Activated CD4-positive, alpha-beta T cell treated with anti-CD3 and anti-CD28 coated beads, Interleukin-2, amount 50 U/mL, for 48 hours (primary cell): Measurements from ENCODE around the gene UMAD1.

Experiments
- DNase-seq, 2 experiments: peaks; one replicate each; pipeline ENCODE4 v3.0.0-alpha.2; 2020

The UMAD1 gene

DNA sequence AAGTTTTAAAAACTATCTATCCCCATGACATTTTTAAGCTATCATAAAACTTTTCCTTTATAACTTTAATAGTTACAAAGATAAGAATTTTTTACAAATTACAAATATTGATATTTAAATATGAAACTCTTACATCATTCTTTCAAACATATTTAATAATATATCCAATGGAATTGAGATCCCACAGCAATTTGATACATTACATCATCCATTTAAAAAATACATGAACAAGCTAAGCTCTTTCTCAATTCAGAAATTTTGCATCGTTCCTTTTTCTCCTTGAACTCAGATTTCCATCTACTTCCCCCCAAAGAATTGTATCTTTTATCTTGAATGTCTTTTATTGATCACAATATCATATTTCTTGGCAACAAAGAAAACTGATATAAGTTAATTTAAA, 209.6 kb downstream of the UMAD1 start:
- DNase-seq, result no peak

DNA sequence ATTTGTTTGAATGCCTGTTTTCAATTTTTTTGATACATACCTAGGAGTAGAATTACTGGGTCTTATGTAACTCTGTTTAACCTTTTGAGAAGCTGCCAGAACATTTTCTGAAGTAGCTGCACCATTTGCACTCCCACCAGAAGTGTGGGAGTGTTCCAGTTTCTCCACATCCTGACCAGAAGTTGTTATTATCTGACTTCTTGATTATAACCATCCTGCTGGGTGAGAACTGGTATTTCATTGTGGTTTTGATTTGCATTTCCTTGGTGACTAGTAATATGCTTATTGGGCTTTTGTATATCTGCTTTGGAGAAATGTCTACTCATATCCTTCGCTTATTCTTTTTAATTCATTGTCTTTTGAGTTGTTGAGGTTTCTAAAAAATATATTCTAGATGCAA, 210.8 kb downstream of the UMAD1 start:
- DNase-seq, result no peak

DNA sequence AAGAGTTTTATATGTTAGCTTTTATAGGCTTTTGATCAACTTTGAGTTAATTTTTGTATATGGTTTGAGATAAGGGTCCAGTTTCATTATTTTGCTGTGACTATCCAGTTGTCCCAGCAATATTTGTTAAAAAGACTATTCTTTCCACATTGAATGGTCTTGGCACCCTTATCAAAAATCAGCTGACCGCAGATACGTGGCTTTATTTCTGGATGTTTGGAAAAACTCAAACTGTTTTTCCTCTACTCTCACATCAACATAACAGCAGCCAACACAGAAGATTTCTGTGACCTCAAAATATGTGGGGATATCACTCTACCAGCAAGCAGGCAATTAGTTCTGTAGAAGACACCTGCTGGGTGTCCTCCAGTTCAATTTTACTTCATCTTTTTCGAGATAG, 211.4 kb downstream of the UMAD1 start:
- no peak for DNase-seq

DNA sequence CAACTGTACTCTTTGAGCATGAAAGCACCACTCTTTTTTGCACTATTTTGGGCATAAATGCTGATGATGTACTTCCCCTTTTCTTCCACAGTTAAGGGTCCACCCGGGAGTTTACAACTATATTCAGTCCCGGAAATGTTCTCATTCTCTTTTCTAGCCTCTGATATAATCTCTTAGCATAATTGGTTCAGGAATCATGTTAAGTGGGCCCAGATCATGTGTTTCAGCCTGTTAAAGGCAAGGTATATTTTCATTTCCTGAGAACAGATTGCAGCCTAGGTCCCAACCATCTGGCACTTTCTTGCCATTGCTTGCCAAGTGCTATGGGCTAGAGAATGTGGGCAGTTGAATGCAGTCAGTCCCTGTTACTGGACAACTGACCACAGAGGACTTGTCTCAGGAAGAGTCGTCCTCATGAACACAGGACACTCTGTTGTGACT, 216.6 kb downstream of the UMAD1 start:
- no peak for DNase-seq

DNA sequence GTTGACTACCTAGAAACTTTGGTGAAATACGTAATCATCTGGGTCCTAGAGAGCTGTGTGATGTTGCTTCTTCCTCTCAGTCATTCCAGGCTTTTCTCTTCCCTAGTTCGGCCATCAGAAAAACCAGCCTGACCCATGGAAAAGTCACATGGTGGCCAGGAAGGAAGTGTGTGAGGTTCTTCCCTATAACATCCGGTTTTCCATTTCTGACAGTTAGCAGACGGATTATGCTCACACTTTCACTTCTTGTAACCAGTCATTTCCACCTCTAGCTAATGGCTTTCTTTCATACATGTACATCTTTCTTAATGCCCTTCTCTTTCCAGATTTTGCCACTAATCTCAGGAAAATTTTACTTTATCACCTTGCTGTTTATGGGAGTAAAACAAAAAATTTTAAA, 218.0 kb downstream of the UMAD1 start:
- no peak for DNase-seq

DNA sequence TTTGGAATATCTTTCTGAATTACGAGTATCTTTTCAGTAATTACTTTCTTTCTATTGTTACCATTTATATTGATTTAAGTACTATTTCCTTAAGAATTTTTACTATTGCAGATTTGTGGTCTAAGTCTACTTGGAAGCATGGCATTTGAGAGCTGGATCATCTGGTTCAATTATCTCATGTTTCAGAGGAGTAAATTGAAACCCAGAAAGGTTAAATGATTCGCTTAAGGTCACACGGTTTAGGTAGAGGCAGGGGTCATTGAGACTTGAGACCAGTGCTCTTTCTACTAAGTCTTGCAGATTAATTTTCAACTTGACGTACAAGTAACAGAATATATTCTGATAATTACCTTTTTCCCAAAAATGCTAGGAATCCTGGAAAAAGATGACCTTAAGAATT, 218.9 kb downstream of the UMAD1 start:
- no peak for DNase-seq

DNA sequence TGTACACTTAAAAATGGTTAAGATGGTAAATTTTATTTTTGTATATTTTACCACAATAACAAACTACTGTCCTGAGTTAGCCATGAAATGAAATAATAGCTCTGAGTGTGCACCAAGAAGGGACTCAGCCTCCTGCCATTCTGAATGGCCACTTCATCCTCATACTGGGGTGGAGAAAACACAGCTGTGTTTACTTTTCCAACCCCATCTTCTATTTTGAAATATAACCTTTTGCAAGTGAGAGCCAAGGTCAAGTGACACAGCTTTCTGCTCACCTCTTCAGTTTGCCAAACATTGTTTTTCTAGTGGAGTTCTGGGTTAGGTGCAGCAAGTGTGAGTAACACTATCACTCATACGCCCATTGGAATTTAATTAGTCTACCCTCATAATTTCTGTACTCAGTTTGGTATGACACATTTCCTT, 220.7 kb downstream of the UMAD1 start:
- DNase-seq, result no peak

DNA sequence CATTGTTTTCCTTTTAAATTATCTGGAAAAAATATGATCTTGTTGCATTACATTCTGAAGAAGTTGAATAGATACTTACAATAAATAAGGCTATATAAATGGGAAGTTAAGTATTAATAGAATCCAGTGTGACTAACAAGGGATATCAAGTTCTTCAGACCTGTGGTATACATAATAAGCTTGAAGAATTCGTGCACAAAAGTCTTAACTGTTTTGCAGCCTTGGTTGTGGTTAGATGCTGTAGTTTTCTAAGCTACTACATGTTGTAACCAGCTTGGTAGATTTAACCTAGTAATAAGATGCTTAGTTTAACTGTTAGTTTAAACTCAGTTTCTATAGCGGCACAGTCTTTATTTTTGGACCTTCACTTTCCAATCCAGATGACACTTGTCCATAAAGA, 221.8 kb downstream of the UMAD1 start:
- DNase-seq, result no peak

DNA sequence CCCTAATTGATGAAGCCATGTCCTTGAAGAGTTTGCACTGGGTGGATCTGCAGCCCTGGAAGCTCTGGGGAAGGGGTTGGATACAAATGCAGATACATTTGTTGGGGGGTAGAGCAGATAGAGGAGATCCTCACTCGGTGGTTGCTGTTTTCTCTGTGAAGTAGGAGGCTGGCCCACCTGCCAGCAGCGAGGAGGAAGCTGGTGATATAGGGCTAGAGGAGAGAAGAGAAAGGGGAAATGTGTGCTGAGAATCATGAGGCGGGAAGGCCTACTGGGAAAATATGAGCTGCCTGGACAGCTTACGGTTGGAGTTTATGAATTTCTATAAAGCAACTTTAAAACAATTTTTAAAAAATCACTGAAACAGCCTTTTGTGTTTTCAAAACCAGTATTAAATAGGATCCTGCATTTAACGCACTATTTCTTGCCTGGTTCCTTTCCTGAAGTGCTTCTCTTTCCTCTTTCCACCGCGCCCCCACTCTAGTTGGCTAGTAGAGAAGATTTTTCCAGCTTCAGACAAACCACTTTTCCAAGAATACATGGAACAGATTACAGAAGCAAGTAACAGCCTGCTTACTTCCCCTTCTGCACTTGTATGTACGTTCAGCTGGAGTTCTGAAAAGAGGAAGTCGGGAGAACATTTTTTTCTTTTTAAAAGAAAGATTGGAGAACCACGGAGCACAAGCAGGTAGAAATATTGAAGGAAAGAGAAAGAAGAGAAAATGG, 227.5 kb downstream of the UMAD1 start:
- no peak for DNase-seq

DNA sequence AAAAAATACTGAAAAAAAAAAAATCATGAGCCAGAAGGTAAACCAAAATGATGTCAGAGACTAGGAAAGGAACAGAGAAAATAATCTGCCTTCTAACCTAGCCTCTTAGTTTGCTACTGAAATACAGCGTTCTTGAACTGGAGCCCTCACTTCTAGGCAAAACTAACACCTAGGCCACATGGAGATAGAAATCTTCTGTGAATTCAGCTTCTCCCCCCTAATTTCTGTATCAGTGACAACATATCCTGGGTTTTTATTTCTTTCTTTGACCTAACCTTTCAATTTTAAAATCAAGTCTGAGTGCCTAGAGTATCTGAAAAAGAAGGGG, 228.0 kb downstream of the UMAD1 start:
- no peak for DNase-seq

DNA sequence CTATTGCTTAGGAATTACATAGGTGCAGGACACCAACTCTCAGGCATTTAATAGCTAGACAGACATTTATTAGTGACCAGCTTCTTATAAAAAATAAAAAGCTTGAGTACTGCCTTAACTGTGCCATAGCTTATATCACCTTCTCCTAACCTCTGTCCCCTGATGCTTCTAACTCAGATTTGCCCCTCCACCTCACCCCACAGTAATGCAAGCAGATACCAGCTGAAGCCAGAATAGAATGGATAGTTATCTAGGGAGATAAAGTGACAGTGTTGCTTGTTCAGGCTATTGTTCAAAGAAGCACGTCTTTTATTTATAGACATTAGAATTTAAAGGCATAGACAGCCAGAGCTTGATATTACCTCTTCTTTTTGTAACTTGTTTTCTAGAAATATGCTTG, 228.5 kb downstream of the UMAD1 start:
- DNase-seq, result no peak

DNA sequence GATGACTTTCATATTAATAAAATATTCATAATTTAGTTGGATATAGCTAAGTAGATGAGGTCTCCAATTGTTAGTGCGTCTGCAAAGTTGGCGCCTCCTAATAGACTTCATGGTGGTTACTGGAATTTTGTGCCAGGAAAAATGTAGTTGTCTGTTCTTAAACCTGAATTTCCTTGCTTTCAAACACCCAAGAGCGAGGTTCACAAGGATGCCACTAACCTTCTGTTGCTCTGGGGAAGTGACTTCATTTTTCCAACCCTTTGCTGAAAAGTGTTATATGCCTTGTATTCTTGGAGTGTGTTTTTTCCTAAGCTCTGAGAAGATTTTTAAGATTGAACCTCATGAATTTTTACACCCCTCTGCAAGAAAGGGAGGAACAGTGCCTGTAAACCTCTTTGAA, 229.1 kb downstream of the UMAD1 start:
- no peak for DNase-seq

DNA sequence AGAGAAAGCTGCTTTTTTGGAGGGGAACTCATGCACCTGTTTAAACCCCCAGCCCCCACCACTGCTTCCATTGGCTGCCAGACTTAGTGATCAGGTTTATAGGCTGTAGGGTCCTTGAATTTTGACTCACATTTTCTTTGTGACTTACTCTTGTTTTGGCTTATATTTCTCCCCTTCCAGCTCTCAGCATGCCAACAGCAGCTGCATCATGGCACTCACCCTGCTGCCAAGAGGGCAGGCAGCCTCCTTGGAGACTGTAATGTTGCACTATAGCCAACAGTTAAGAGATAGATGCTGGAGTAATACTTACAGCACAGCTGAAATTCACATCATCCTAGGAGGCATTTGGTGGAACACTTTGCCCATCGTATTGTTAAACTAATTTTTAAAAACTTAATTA, 230.0 kb downstream of the UMAD1 start:
- DNase-seq, result no peak

DNA sequence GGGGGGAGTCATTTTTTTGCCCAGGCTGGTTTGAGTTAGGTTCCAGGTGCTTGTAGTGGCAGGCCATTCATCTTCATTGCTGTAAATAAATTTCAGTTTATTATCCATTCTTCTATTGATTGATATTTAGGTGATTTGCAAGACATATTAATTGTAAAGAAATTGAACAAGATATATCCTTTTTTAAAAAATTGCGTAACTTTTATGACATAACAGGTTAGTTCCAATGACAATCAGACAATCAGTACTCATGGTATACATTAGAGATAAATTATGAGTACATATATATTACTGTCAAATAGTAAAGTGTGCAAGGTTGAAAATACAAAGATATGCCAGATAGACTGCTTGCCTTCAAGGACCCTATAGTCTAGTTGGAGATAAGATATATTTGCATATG, 235.9 kb downstream of the UMAD1 start:
- DNase-seq, result no peak

DNA sequence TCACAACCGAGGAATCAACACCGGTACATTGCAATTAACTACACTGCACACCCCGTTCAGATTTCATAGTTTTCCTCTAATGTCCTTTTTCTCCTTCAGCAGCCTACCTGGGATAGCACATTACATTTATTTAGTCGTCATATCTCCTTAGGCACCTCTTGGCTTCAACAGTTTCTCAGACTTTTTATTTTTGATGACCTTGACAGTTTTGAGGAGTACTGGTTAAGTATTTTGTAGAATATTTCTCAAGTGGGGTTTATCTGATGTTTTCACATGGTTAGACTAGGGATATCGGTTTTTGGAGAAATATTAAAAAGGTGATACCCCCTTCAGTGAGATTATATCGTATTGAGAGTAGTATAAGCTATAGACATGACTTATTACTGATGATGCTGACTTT, 241.0 kb downstream of the UMAD1 start:
- no peak for DNase-seq

DNA sequence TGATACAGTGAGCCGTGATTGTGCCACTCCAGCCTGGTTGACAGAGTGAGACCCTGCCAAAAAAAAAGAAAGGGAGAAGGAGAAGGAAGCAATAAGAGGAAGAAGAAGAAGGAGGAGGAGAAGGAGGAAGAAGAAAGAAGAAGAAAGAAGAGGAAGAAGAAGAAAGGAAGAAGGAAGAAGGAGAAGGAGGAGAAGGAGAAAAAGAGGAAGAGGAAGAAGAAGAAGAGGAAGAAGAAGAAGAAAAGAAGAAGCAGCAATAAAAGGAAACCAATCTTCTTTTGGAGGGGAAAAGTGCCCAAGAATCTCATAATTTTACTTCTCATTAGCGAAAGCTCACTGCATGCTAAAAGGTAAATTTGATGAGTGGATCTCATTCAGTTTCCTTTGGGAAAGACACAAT, 242.3 kb downstream of the UMAD1 start:
- no peak for DNase-seq

DNA sequence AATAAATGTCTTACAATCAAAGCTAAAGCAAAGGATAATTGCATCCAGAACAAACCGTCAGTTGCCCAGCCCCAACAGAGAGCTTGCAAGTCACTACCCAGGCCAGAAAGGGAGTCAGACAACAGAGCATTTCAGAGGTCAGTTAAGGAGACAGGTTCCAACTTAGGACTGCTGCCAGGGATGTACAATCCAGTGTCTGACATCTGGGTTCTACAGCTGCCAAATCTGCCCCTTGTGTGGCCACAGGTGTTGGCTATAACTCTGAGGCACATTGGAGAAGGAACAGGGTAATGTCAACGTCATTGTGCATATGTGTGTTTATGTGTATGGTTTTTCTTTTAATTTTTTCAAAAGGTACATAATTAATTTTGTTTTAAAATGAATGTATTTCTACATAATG, 242.8 kb downstream of the UMAD1 start:
- DNase-seq, result no peak

DNA sequence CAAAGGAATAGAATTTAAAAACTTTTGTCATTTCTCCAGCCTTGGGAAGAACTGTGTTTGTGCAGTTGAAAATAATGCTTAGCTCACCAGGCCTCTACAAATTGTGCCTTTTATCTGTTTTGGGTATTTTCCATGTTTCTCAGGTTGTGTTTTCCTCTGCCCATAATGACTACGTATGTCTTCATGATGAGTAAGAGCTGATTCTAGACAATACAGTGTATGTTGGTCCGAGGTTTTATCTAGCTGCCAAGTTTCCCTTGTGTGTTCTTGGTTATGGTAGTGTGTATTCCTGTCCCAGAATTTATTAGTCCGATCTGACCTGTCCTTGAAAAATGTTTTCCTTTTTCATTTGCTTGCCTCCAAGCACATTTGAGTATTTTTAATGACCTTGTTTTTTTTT, 244.3 kb downstream of the UMAD1 start:
- DNase-seq, result no peak

DNA sequence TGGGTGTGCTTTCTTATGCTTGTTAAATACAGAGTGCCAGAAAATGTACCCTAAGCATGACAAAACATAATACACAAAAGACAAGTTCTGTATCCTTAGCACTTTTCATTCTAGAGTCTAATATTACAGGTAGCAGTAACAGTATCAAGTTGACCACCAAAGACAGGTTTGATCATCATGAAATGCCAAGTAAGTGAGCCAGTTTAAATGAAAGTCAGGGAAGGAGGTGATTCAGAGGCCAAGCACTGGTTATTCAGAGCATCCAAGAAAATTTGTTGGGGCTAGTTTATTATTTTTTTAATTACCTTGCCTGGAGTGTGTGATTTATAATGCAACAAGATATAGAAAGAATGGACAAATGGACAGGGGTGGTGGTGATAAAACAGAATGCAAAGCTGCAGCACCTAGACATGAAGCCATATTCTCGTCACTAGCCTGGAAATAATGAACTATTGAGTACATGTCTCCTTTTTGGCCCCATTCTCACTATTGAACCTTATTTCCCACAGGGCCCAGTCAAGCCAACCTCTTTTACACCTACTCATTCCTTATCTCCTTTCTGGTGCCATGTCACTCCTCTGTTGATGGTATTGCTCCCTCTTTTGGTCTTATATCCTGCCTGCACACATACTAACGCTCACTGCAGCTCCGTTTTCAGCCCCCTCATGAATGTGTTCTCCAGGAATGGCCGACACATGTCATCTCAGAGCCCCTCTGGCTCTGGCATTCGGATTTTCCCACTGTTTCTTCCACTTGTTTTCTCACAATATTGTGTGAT, 249.4 kb downstream of the UMAD1 start:
- no peak for DNase-seq

DNA sequence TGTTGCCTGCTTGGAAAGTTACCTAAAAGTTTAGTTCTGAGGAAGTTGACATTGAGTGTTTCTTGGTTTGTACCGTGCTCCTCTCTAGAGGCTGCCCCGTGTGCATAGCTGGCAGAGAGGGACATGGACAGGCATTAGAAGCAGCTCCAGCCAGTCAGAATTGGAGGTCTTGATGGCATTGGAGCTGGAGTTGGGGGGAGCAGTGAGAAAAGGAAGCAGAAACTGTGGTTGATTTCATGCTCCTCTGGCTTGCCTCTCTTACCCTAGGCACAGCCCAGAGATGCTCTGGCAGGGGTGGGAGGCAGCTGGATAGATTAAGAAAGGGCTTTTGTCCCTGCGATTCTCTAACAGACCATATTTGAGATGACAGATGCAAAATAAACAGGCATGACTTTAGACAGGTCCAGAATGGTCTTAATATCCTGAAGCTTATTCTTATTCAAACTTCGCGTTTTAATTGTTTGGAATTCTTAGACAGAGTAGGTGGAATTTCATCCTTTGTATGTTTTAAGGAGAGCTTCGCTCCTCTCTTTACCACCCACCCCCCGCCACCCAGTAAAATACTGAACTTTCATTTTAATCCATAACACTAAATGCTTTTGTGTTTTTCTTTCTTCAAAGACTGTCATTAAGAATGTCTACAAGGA, 254.6 kb downstream of the UMAD1 start:
- DNase-seq, result no peak

DNA sequence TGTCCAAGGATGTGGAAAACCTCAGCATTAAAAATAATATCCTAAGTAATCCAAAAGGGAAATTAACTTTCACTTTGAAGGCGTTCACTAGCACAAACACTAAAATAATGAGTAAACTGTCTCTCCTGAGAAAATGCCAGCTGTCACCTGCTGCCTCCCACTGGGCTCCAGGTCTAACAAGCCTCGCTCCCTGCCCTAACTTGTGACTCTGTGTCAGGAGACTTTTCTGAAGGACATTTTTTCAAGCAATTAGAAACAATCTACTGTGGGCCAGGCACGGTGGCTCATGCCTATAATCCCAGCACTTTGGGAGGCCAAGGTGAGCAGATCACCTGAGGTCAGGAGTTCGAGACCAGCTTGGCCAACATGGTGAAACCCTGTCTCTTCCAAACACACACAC, 255.2 kb downstream of the UMAD1 start:
- DNase-seq, result no peak

DNA sequence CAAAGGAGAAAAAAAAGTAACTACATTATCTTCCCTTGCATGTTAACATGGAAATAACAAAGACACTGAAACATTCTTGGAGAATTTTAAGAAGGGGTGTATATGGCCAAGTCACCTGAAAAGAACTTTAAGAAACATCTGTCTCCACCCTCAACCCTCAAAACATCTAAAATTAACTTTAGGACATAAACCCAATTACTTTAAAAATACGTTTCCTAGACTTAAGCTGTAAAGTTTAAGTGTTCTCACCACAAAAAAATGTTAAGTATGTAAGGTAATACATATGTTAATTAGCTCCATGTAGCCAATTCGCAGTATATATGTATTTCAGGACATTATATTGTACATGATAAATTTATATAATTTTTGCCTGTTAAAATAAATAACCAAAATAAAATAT, 257.0 kb downstream of the UMAD1 start:
- no peak for DNase-seq

DNA sequence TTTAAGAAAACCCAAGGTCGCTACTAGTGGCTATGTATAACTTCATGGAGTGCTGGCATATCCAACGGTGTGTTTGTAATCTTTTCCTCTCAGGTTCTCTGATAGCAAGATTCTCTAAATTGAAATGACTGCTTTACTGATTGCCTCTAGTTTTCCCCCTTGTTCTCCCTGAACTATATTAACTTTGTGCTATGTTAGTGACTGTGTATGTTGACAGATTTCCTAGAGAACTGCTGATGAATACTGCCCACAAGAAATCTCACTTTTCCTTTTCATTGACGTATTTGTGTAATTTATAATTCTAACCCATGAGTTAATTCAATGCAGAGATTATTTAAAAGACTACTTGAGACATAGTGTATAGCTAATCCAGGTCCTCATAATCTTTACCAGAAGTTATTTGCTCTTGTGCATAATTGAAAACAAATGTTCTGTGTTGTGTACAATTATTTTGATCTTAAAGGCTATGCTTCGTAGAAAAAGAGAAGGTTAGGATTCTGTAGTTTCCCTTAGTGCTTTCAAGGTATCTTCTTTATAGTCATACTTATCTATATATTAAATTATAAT, 257.5 kb downstream of the UMAD1 start:
- DNase-seq, result no peak

DNA sequence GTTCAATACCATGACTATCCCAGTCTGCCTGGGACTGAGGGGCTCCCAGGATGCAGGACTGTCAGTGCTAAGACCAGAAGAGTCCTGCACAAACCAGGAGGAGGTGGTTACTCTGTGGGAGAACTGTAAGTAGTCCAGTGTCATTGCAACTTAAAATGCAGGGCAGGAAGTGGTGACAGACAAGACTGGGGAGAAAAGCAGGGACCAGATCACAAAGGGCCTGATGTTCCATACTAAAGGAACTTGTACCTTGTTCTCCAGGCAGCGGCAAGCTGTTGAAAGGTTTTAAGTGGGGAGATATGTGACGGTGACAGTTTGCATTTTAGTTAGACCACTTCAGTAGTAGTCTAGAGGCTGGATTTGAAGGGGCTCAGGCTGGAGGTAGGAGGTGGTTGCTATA, 262.3 kb downstream of the UMAD1 start:
- DNase-seq, result no peak
